GM18867 (cell line): ENCODE measurements around the gene IL17C.

Experiments used
- ATAC-seq: cut with Tn5 transposase; IDR thresholded peaks from one replicate; pipeline ENCODE4 v1.9.1; 2021; ENCODE audit warnings: mild to moderate bottlenecking, moderate library complexity; ENCODE audit not compliant: unreplicated experiment

The IL17C gene, protein sequence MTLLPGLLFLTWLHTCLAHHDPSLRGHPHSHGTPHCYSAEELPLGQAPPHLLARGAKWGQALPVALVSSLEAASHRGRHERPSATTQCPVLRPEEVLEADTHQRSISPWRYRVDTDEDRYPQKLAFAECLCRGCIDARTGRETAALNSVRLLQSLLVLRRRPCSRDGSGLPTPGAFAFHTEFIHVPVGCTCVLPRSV

GRCh38 chr16:88638323-88639230 is at the start of gene IL17C:
TSS of gene IL17C (plus strand) at chr16:88638572. CDS start at chr16:88638642, 70 bp downstream.
- no peak for ATAC-seq

- ATAC-seq, result no peak
Observed at GRCh38 chr16:88588754-88589153, 49.6 kb upstream of the IL17C start.

- ATAC-seq, result no peak
Observed at GRCh38 chr16:88589441-88589840, 48.9 kb upstream of the IL17C start.

DNA sequence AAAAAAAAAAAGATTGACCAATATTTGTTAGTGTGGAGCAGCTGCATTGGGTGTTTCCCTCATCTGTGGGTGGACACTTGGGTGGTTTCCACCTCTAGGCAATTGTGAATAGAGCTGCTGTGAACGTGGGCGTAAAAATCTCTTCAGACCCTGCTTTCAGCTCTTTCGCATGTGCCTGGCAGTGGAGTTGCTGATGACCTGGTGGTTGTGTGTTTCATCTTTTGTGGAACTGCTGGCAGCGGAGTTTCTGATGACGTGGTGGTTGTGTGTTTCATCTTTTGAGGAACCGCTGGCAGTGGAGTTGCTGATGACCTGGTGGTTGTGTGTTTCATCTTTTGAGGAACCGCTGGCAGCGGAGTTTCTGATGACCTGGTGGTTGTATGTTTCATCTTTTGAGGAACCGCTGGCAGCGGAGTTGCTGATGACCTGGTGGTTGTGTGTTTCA is 46.8 kb upstream of the IL17C start:
- ATAC-seq, result no peak

DNA sequence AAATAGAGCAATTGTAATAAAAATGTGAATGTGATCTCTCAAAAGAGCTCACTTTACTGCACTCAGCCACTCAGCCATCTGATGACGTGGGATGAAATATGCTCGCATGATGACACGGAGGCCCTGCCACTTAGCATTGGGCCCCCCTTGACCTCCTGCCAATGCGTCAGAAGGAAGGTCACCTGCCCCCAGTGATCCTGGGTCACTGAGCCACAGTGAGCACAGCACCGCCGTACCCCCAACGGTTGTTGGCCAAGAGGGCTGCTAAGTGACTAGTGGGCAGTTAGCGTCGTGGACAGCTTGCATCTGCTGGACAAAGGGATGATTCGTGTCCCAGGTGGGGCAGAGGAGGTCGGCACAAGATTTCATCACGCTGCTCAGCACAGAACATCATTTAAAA is 45.3 kb upstream of the IL17C start:
- ATAC-seq, result no peak

- ATAC-seq, result no peak
Observed at GRCh38 chr16:88593489-88593888, 44.9 kb upstream of the IL17C start.

GRCh38 chr16:88593910-88594309 is 44.5 kb upstream of the IL17C start:
- ATAC-seq, result no peak

DNA sequence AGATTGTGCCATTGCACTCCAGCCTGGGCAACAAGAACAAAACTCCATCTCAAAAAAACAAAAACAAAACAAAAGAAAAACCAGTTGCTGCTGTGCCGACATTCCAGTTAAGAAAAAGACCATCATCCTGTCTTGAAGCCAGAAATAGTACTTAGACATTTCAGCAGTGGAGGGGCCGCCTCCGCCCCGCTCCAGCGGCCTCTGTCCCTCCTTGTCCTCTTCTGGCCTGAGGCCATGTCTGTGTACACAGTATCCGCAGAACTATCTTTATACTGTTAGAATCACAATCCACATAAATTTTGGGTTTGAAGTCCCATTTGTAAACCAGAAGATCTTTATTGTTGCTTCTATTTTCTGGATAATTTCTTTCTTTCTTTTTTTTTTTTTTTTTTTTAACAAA is 43.3 kb upstream of the IL17C start:
- no peak for ATAC-seq

GRCh38 chr16:88595921-88596320 is 42.5 kb upstream of the IL17C start:
- ATAC-seq, result no peak

DNA sequence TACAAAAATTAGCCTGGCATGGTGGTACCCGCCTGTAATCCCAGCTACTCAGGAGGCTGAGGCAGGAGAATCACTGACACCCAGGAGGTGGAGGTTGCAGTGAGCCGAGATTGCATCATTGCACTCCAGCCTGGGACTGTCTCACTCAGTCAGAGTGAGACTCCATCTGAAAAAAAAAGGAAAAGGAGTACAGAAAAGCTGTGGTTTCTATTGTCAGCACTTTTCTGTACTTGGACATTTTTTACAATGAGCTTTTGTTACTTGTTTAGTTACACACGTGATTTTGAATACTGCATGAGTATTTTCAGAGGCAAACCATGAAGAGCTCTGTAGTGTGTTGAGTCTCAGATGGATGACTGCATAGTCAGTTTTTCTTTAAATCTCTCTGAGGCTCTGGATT is 41.9 kb upstream of the IL17C start:
- no peak for ATAC-seq

GRCh38 chr16:88597856-88598491 is 40.4 kb upstream of the IL17C start:
- no peak for ATAC-seq

GRCh38 chr16:88599092-88599733 is 39.2 kb upstream of the IL17C start:
- ATAC-seq, result no peak

DNA sequence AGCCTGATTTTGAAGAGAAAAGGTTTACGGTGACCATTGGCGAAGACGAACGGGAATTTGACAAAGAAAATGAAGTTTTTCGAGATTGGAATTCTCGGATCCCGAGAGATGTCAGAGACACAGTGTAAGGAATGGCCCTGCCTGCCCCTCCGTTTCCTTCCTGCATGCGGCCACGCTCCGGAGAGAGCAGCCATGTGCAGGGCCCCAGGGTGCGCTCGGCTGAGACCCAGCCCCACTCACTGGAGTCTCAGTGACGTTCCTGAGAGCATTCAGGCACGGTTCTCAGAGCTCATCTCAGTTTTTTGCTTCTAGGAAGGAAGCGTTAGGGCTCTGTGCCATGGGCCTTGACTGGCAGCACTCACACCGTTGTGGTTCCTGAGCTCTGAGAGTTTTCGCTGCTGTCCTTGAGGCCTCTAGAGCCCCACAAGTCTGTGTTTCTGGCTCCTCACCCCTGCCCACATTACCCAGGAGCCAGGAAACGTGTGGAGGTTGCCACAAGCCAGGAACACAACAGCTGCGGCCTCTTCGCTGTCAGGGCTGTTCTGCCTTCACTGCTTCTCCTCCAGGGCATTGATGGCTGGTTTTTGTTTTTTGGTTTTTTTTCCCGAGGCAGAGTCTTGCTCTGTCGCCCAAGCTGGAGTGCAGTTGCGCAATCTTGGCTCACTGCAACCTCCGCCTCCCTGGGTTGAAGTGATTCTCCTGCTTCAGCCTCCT is 38.4 kb upstream of the IL17C start:
- ATAC-seq, result no peak

- no peak for ATAC-seq
Observed at GRCh38 chr16:88600539-88600896, 37.9 kb upstream of the IL17C start.

- ATAC-seq, result no peak
Observed at GRCh38 chr16:88601313-88602036, 36.9 kb upstream of the IL17C start.

- no peak for ATAC-seq
Observed at GRCh38 chr16:88602091-88602490, 36.3 kb upstream of the IL17C start.

DNA sequence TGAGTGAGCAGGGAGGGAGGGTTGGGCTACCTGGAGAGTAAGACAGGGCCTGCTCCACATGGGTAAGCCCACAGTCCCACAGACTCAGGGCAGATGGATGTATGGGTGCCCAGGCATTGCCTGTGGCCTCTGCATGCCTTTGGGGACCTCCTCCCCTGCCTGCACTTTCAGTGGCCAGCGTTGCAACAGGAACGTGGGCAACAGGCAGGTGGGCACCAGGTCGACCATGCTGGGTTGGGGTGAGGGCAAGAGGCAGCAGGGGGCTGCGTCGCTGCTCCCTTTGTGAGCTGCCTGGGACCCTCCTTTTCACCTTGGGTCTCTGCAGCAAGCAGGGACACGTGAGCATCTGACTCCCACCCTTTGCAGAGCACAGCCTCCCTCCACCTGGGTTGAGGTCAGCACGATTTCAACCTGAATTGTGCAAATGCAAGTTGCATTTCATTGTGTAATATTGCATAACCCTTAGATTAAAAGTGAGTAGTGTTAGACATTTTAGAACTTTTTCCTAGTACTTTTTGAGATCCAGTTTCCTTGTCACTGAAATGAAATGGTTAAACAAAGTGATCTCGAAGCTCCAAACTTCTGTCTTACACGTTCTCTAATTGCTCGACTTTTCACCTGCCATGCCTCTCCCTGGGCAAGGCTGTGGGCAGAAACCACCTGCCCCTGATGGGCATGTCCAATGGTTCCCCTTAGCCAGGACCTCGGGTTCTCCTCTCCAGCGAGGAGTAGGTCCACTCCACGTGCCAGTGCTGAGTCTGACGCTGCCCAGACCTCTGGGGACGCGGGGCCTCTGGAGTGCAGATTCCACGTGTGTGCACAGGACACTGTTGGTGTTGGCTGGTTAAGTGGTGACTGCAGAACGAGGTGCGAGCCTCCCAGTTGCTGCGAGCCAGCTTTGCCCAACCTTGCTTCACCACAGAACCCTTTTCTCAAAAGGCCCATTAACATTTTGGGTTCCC is 32.9 kb upstream of the IL17C start:
- no peak for ATAC-seq

GRCh38 chr16:88606148-88606757 is 32.1 kb upstream of the IL17C start:
- ATAC-seq, result no peak

DNA sequence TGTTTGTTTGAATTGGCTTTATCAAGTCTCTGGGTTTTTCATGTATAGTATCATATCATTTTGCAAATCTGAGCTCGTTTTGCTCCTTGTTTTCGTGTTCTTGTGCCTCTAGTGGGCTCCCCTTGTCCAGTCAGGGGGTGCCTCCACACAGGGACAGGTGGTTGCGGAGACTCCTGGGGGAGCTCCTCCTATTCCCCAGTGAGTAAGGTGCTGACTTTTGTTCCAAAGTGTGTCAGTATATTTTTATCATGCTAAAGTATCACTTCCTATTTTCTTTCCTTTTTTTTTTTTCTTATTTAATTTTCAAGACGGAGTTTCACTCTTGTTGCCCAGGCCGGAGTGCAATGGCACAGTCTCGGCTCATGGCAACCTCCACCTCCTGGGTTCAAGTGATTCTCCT is 30.3 kb upstream of the IL17C start:
- no peak for ATAC-seq
